Esophagus muscularis mucosa (tissue), 4 donors: ENCODE results near the gene PNKP. TPM values are rescaled to one million over a fixed set of nuclear protein-coding genes. Genes with fewer than 3 reads are reported as not detected.

ENCODE experiments used
- DNase-seq: peaks from one replicate; pipeline ENCODE4 v3.0.0-alpha.2; 2017; ENCODE audit errors: extremely low spot score
- H3K27ac ChIP-seq, 4 donors: fragments of 200-600 bp; sonication (generic); replicated peaks in 1 of 4; 1 replicate in 3 of 4; 2 replicates in 1 of 4; pipeline ENCODE4 v1.5.1; 2016 to 2019; ENCODE audit warnings: mild to moderate bottlenecking in 1 of 4
- H3K27me3 ChIP-seq, 4 donors: fragments of 200-600 bp; sonication (generic); one replicate each; pipeline versions ENCODE4 v1.5.1 to v1.6.0; 2016 to 2019
- H3K36me3 ChIP-seq, 4 donors: fragments of 200-600 bp; sonication (generic); one replicate each; pipeline ENCODE4 v1.5.1; 2016 to 2019
- H3K4me1 ChIP-seq, 4 donors: fragments of 200-600 bp; sonication (generic); one replicate each; pipeline ENCODE4 v1.5.1; 2016 to 2019
- H3K4me3 ChIP-seq, 4 donors: fragments of 200-600 bp; sonication (generic); 1 replicate in 2 of 4; 2 replicates in 2 of 4; pipeline ENCODE4 v1.5.1; 2016 to 2019; ENCODE audit warnings: mild to moderate bottlenecking in 4 of 4, moderate library complexity in 1 of 4
- H3K9me3 ChIP-seq, 4 donors: fragments of 200-600 bp; sonication (generic); 1 replicate in 3 of 4; 2 replicates in 1 of 4; pipeline ENCODE4 v1.5.1; 2016 to 2019
- CTCF ChIP-seq, 3 experiments: fragments of 200-600 bp in 2 of 3; fragments of 450-650 bp in 1 of 3; sonication (generic) in 2 of 3; IDR thresholded peaks; one replicate each; pipeline ENCODE4 v1.5.1; 2017 to 2019; ENCODE audit warnings: antibody characterized with exemption in 3 of 3, mild to moderate bottlenecking in 2 of 3, moderate library complexity in 1 of 3
- EP300 ChIP-seq: sonication (generic); formaldehyde crosslinking; IDR thresholded peaks from one replicate; pipeline ENCODE4 v1.6.1; 2017; ENCODE audit warnings: antibody characterized with exemption
- POLR2A ChIP-seq: fragments of 450-650 bp; IDR thresholded peaks from one replicate; pipeline ENCODE4 v1.6.1; 2017; ENCODE audit warnings: antibody characterized with exemption, moderate library complexity, mild to moderate bottlenecking, low read depth
- POLR2AphosphoS5 ChIP-seq, 2 donors: sonication (generic); formaldehyde crosslinking; IDR thresholded peaks; one replicate each; pipeline ENCODE4 v1.6.1; 2017; ENCODE audit warnings: antibody characterized with exemption in 2 of 2
- WGBS: methylation state at CpG from one replicate; pipeline ENCODE4 v1.1.5; 2018; 5-methylcytosine and 5-hydroxymethylcytosine counted together
- intact Hi-C: fragments of 100-400 bp; cut with DNase I; formaldehyde crosslinking; loops from one replicate; pipeline ENCODE4 v1.15.1; 2023
- total RNA-seq, 4 donors: library from RNA; depleted of rRNA; stranded (reverse); fragments of >200 nt; gene quantifications; one replicate each; pipeline versions ENCODE4 v1.1.0 to v1.2.1, GENCODE V29; 2016

The PNKP gene
- total RNA-seq, 4 donors from 2014 or later, result 21.4 to 43.7 (median 27.8) TPM

- H3K27ac ChIP-seq, result peak overlapping the region in 1 of 4 donors; percentile 11
- peaks cover 0 to 27% (median 24%) of the 10 kb centered on the region in 4 donors for H3K4me1 ChIP-seq
- H3K9me3 ChIP-seq, result no peaks in the 10 kb centered on the region
- H3K36me3 ChIP-seq, result peaks cover 17 to 82% (median 65%) of the 10 kb centered on the region in 4 donors
- DNase-seq, result no peak
- H3K4me3 ChIP-seq, result no peak overlapping the region
- intact Hi-C loops, result no loop called here
- no peaks in the 10 kb centered on the region for H3K27me3 ChIP-seq
- 58% methylated on average over 9 of the region's 9 CpGs for WGBS
- TF ChIP-seq EP300, result no peak
- no peak for TF ChIP-seq POLR2A
- TF ChIP-seq CTCF (IDR thresholded peaks at IDR 0.05), result no peak
- no peak for TF ChIP-seq POLR2AphosphoS5 (IDR thresholded peaks at IDR 0.05)
Measured at GRCh38 chr19:49911381-49912145, 44.2 kb upstream of the PNKP start.

GRCh38 chr19:49910179-49910578 is 42.8 kb upstream of the PNKP start:
- H3K27ac ChIP-seq, result no peak overlapping the region
- no peak for DNase-seq
- no CpG with 5 or more reads among the region's 5 CpGs for WGBS
- no peaks in the 10 kb centered on the region for H3K9me3 ChIP-seq
- peaks cover 0 to 27% (median 24%) of the 10 kb centered on the region in 4 donors for H3K4me1 ChIP-seq
- no peaks in the 10 kb centered on the region for H3K27me3 ChIP-seq
- intact Hi-C loops, result no loop called here
- H3K4me3 ChIP-seq, result no peak overlapping the region
- TF ChIP-seq POLR2A, result no peak
- no peak for TF ChIP-seq EP300
- TF ChIP-seq CTCF (IDR thresholded peaks at IDR 0.05), result no peak
- TF ChIP-seq POLR2AphosphoS5 (IDR thresholded peaks at IDR 0.05), result no peak
- H3K36me3 ChIP-seq, result peaks cover 17 to 79% (median 61%) of the 10 kb centered on the region in 4 donors

GRCh38 chr19:49908480-49909420 is 41.4 kb upstream of the PNKP start:
- no peak overlapping the region for H3K27ac ChIP-seq
- DNase-seq, result no peak
- H3K27me3 ChIP-seq, result no peaks in the 10 kb centered on the region
- H3K36me3 ChIP-seq, result peaks cover 17 to 70% (median 50%) of the 10 kb centered on the region in 4 donors
- WGBS, result 95% methylated on average over 25 of the region's 37 CpGs
- intact Hi-C loops, result no loop called here
- no peak overlapping the region for H3K4me3 ChIP-seq
- no peaks in the 10 kb centered on the region for H3K9me3 ChIP-seq
- TF ChIP-seq POLR2A, result no peak
- no peak for TF ChIP-seq POLR2AphosphoS5 (IDR thresholded peaks at IDR 0.05)
- TF ChIP-seq CTCF (IDR thresholded peaks at IDR 0.05), result no peak
- TF ChIP-seq EP300, result no peak
- peaks cover 0 to 27% (median 24%) of the 10 kb centered on the region in 4 donors for H3K4me1 ChIP-seq

- DNase-seq, result no peak
- peaks cover 0 to 22% (median 17%) of the 10 kb centered on the region in 4 donors for H3K4me1 ChIP-seq
- WGBS, result 94% methylated on average over 18 of the region's 23 CpGs
- H3K36me3 ChIP-seq, result peaks cover 17 to 62% (median 43%) of the 10 kb centered on the region in 4 donors
- intact Hi-C loops, result no loop called here
- H3K4me3 ChIP-seq, result no peak overlapping the region
- no peak overlapping the region for H3K27ac ChIP-seq
- H3K27me3 ChIP-seq, result no peaks in the 10 kb centered on the region
- no peaks in the 10 kb centered on the region for H3K9me3 ChIP-seq
- no peak for TF ChIP-seq POLR2A
- no peak for TF ChIP-seq EP300
Measured at GRCh38 chr19:49907745-49908446, 40.5 kb upstream of the PNKP start.
